Testis (tissue), 2 donors: ENCODE results near the gene FARS2.

ENCODE experiments used
- POLR2A ChIP-seq: fragments of 450-650 bp; IDR thresholded peaks from one replicate; pipeline ENCODE4 v1.6.1; 2017; ENCODE audit warnings: antibody characterized with exemption, mild to moderate bottlenecking, moderate library complexity
- TF ChIP-seq, protein P1 (sequence below), 3 experiments: fragments of 450-650 bp in 2 of 3; fragments of 200-600 bp in 1 of 3; sonication (generic) in 1 of 3; IDR thresholded peaks; one replicate each; pipeline ENCODE4 v1.5.1; 2016 to 2019; ENCODE audit warnings: antibody characterized with exemption in 3 of 3, mild to moderate bottlenecking in 2 of 3, moderate library complexity in 1 of 3

DNA sequence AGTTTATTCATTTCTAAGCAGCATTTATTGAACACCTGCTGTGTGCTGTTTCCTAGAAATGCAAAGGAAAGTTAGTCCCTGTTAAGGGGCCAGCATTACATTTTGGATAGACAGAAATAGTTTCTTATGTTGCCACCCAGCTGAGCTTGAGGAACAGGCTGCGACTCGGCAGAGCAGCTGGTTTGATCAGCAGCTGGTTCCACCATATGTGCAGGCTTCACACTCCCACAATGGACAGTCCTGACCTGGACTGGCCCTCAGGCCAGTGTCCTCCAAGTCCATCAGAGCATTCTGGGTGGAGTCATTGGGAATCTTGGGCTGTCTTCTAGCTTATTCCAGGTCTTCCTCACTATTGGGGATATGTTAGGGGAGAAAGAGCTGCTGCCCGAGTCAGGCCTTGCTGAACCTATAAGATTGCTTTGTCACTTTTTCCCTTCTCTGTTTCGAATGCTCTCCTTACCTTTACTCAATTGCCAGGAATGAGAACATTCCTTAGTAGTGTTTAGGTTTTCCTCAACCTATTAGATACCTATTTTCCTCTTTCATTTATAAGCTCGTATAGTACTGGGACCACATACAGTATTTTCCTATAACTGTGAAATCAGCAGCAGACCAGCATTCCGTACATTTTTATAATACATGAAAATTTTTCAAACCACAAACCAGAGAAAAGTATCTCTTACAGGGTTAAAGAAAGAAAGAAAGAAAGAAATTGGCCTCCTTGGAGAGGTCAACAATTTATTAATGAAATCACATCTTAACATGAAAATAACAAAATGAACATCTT lies 203.0 kb downstream of the FARS2 start:
- TF ChIP-seq, protein P1, sequence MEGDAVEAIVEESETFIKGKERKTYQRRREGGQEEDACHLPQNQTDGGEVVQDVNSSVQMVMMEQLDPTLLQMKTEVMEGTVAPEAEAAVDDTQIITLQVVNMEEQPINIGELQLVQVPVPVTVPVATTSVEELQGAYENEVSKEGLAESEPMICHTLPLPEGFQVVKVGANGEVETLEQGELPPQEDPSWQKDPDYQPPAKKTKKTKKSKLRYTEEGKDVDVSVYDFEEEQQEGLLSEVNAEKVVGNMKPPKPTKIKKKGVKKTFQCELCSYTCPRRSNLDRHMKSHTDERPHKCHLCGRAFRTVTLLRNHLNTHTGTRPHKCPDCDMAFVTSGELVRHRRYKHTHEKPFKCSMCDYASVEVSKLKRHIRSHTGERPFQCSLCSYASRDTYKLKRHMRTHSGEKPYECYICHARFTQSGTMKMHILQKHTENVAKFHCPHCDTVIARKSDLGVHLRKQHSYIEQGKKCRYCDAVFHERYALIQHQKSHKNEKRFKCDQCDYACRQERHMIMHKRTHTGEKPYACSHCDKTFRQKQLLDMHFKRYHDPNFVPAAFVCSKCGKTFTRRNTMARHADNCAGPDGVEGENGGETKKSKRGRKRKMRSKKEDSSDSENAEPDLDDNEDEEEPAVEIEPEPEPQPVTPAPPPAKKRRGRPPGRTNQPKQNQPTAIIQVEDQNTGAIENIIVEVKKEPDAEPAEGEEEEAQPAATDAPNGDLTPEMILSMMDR (IDR thresholded peaks at IDR 0.05), result no peak
- no peak for TF ChIP-seq POLR2A
